HG03066 (cell line): Measurements from ENCODE around the gene TSPEAR.
"Not testable (repeated sequence)": the region's sequence is repeated elsewhere in the genome, so short reads cannot be mapped to it uniquely, and the experiment has no call there.

ENCODE experiments used
- ATAC-seq: cut with Tn5 transposase; IDR thresholded peaks from one replicate; pipeline ENCODE4 v1.9.1; 2021; ENCODE audit warnings: low read depth; ENCODE audit not compliant: unreplicated experiment

The TSPEAR gene

DNA sequence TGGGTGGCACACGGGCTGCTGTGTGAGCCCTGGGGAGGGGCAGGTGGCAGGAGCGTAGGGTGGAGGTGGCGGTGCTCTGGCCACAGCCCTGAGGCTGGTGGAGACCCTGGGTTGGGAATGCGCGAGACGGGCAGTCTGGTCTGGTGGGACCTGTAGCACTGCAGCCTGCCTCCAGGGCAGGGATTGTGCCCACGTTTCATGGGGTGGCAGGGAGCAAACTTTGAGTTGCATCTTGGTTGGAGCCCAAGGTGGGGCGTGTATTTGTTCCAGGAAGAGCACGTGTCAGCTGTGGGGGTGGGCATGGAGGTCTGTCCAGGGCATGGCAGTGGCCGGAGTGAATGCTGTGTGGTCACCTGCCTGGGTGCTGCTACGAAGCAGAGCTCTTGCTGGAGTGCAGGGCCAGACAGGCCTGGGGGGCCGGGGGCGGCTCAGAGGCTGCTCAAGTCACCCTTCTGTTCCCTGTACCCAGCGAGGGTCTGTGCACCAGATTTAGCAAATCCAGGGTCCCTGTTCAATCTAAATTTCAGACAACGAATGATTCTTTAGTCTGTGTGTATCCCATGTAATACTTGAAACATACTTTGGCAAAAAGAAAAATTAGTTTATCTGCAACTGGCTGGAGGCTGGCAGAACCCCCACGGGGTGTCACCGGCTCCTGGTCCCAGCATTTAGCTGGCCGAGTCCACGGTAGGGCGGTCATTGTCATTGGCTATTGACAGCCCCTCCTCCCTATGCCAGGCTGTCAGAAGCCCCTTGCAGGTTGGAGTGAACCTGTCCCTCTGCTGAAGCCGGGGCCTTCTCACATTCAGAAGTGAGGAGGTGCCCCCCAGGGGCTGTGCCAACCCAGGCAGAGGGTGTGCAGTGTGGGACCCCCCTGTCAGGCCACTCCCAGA is 198.6 kb downstream of the TSPEAR start:
- no peak for ATAC-seq

DNA sequence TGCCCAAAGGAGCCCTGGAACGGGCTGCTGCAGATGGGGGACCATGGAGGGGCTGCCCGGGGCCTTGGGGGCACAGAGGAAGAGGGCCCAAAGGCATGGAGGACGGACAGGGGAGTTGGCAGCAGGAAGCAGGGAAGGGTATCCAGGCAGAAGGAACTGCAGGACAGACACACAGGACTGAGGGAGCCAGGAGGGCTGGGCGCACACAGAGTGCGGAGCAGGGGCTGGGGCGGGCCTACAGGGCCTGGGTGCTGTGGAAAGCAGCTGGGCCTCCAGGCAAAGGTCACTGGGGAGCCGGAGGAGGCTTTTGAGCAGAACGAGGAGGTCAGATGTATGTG is 199.5 kb downstream of the TSPEAR start:
- no peak for ATAC-seq

DNA sequence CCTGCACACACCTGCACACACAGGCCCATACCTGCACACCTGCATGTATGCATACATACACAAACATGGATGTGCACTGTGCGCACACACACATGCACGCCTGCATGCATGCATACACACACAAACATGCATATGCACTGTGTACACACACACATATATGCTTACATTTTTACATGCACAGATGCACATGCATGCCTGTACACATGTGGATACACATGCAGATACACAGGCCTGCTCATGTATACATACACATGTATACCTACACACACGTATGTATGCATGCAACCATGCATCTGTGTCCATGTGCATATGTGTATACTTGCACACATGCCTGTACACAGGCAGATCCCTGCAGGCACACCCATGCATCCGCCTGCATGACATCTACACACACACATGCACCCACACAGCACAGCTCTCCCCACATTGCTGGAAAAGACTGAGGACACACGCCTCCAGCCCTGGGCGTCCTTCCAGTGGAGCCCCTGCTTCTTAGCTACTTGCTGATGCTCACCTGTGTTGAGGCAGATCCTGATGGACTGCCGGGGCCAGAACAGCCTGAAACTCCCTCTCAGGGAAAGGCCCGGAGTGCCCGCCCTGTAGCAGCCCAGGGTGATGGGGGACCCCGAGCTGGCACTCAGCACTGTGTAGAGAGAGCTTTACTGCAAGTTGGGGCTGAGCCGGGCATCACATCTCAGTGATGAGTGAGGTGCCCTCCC is 200.0 kb downstream of the TSPEAR start:
- ATAC-seq, result no peak

DNA sequence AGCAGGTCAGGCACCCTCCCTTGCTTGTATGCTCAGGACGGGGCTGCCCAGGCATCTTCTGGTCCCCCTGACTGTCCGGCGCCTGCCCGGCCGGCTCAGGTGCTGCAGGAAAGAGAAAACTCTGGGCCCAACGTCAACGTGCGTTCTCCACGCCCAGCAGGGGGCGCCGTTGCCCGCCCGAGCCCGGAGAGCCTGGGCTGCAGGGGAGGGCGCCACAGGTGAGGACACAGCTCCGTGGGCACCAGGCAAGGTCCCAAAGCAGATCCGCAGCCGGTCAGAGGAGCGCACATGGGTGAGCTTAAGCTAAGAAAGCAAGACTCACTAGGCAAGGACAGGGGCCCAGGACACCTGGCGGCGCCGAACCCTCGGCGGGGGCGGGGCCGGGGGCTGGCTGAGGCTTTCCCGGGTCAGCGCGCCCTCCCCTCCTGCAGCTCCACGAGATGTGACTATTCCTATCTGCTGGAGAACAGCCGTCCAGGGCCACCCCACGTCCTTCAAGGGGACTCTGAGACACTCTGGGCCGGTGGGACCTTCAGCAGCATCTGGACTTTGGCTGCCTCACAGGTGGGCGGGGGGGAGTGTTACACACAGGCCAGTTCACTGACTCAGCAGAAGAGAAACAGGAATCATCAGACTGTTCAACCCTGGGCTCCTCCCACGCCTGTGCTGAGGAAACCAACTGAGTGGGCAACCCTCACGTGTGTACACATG is 200.7 kb downstream of the TSPEAR start:
- ATAC-seq, result no peak

DNA sequence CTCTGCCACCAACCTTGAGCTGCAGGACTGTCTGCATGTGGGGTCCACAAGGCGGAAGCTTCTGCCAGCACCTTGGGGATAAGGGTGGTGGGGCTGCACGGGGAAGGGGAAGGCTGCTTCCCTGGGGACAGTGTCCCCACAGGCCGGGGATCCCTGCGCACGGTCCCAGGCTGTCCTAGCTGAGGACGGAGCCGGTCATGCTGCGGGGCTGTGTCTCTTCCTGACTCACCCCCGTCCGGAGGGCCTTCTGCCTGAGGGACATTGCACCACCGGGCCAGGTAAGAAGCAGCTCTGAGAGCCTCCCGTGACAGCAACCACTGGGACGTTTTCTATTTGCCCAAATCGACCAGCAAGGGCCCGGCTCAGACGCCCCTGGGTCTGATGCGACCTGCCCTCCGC is 201.3 kb downstream of the TSPEAR start:
- no peak for ATAC-seq

DNA sequence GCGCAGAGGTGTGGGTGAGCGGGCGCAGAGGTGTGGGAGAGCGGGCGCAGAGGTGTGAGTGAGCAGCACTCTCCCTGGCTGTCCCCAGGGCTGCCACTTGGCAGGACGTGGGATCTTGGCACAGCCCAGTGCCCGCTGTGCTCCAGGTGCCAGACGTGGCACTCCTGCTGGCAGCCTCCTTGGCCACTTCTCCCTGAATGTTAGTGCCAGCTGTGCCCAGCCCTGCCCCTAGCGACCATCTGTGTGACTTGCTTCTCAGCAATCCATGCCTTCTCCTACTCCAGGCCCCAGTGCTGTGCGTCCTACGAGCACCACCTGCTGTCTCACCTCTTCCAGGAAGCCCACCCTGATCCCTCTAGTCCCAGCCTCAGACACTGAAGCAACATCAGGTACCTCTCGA is 201.8 kb downstream of the TSPEAR start:
- ATAC-seq, result no peak

DNA sequence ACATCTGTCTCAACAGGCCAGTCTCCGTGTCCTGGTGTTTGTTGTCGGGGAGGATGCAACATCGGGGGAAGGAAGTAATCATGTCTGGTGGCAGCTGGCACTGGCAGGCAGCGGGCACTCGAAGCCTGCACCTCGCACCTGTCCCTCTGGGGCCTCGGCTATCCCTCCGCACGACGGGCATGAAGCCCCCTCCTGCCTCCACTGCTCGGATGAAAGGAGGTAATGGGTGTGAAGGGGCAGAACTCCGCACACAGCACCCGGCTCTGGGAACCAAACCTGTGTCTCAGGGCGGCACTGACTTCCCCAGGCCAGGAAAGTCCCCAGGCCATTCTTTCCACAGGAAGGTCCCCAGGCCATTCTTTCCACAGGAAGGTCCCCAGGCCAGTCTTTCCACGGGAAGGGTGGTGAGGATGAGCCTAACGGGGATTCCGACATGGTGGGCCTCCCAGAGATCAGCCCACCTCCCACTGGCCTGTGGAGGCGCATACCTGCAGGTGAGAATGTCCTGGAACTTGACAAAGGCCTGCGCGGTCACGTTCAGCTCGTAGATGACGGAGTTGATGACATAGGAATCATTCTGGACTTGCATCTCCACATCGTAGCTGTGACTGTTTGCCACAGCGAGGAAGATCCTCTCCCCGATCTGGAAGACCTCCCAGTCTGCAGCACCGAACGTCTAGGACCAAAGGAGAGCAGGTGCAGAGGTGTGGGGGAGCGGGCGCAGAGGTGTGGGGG is 202.5 kb downstream of the TSPEAR start:
- ATAC-seq, result no peak

DNA sequence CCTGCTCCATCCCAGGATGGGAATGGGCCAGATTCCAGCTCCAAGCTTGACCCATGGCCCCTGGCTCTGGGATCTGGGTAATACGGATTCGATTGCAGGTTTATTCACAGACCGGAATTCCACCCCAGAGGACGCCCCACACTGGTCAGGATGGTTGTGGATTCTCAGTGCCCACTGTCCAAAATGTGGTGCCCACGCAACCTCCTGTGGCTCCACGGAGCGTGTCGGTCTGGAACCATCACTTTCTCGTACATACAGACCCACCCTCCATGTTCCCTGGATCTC is 203.0 kb downstream of the TSPEAR start:
- no peak for ATAC-seq

DNA sequence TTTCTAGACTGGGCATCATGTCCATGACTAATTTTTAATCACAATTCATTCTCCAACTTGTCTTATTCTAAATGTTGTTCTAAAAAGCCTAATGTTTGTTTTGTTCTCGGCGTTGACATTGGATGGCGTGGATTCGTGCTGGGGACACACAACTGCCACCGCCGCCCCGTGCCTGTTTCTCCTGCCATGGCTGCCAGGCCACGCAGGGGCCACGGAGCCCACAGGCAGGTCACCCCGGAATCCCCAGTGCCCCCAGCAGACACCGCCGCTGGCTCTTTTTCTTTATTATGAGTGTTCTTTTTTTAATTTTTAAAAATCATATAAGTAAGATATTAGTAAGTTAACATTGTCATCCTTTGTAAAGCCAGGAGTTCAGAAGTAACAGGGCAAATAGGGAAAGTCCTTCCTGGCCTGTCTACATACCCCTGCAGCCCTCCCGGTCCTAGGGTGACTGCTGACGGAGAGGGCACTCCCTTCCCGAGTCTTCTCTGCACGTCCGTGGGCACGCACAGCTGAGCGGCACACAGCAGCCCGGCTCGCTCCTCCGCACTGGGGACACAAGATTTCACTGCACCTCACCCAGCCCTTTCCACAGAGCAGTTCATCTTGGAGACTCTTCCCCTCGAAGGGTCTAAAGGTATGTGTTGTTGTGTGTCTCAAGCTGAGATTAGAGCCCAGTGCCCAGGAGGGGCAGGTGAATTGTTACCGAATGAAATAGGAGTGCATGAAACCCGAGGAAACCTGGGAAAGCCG is 203.5 kb downstream of the TSPEAR start:
- no peak for ATAC-seq

DNA sequence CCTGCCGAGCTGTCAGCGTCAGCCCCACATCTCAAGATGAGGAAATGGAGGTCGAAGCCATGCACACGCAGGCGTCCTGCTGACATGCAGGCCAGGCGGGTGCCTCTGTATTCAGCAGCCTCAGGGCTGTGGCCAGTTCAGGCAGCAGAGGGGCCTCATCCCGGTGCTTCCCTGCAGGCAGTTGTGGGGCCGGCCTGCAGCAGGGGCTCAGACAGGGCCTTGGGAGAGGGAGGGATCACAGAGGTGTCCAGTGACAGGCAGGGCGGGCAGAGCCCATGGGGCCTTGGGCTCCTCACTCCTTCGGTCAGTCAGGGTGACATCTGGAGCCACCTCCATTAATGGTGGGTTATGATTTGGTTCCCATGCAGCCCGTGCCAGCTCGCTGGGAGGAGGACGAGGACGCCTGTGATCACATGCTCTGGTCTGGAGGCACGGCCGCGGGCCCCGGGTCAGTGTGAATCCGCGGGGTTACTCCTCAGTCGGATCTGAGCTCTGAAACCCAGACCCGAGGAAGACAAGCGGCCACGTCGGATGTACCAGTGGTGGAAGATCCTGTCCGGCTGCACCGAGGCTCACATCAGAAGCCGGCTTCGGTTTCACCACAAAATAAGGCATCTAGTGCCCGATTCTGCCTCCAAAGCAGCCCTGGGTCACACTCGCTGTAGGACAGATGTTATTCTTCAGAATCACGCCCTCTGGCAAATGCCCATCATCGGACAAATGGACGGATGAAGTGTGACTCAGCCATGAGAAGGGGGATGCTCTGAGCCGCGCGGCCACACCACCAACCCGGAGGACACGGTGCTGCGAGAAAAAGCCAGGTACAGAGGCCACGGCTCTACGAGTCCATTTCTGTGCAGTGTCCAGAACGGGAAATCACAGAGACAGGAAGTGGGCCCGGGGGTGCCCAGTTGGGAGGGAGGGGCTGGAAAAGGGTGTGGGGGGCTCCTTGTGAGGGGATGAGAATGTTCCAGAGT is 204.8 kb downstream of the TSPEAR start:
- ATAC-seq, result no peak

DNA sequence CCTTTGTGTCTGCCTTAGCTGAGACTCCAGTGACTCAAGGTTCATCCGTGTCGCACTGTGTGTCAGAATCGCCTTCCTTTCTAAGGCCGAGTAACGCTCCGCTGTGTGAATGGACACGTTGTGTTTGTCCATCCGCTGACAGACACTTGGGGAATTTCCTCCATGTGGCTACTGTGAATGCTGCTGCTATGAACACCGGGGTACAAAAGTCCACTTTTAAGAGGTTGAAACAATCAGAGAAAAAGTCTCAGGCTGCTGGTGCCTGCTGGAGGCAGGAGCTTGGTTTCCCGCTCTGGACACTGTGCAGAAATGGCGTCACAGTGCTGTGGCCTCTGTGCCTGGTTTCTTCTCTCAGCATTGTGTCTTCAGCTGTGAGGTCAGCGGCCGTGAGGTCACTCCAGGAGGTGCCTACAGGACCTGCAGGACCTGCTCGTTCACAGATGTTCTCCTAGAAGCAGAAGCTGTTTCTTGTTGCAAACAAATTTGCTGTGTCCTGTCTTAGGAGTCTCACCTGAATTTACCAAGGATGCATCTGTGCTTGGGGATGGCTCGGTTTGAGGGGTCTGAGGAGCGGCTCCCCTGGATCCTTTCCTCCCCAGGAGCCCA is 205.6 kb downstream of the TSPEAR start:
- ATAC-seq, result no peak

DNA sequence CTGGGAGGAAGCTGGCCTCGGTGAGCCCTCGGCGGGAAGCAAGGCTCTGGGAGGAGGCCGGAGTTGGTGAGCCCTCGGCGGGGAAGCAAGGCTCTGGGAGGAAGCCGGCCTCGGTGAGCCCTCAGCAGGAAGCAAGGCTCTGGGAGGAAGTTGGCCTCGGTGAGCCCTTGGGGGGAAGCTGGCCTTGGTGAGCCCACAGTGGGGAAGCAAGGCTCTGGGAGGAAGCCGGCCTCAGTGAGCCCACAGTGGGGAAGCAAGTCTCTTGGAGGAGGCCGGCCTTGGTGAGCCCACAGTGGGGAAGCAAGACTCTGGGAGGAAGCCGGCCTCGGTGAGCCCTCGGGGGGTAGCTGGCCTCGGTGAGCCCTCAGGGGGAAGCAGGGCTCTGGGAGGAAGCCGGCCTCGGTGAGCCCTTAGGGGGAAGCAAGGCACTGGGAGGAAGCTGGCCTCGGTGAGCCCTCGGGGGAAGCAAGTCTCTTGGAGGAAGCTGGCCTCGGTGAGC is 207.4 kb downstream of the TSPEAR start:
- ATAC-seq, result no peak

DNA sequence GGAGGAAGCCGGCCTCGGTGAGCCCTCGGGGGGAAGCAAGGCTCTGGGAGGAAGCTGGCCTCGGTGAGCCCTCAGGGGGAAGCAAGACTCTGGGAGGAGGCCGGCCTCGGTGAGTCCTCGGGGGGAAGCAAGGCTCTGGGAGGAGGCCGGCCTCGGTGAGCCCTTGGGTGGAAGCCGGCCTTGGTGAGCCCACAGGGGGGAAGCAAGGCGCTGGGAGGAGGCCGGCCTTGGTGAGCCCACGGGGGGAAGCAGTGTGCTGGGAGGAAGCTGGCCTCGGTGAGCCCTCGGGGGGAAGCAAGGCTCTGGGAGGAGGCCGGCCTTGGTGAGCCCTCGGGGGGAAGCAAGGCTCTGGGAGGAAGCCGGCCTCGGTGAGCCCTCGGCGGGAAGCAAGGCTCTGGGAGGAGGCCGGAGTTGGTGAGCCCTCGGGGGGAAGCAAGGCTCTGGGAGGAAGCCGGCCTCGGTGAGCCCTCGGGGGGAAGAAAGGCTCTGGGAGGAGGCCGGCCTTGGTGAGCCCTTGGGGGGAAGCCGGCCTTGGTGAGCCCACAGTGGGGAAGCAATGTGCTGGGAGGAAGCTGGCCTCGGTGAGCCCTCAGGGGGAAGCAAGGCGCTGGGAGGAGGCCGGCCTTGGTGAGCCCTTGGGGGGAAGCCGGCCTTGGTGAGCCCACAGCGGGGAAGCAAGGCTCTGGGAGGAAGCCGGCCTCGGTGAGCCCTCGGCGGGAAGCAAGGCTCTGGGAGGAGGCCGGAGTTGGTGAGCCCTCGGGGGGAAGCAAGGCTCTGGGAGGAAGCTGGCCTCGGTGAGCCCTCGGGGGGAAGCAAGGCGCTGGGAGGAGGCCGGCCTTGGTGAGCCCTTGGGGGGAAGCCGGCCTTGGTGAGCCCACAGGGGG is 208.1 kb downstream of the TSPEAR start:
- not testable (repeated sequence) for ATAC-seq

DNA sequence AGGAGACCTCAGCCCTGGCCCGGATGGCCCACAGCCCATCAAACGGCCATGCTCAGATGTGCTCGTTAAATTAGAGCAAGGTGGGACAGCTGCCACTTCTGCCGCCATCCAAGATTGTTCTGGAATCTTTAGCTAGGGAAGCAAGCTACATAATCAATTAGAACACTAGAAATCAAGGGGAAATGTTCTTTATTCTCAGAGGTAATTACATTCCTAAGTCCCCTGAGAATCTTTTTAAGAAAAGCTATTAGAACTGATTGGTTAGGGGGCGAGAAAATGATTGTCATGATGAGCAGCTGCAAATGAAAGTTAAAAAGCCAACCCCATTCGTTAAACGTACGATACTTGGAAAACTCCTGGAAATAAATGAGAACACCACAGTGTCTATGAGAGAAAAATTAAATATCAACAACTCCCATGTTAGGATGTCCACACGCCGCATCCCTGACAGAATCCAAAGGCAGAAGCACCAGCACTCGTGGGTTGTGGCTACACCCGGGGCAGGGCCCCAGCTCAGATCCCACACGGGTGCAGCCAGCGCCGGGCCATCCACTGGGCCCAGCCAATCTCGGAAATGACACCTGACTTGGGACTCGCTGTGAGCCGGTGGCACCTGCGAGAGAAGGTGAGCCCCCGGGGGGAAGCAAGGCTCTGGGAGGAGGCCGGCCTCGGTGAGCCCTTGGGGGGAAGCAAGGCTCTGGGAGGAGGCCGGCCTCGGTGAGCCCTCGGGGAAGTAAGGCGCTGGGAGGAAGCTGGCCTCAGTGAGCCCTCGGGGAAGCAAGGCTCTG is 209.0 kb downstream of the TSPEAR start:
- no peak for ATAC-seq

DNA sequence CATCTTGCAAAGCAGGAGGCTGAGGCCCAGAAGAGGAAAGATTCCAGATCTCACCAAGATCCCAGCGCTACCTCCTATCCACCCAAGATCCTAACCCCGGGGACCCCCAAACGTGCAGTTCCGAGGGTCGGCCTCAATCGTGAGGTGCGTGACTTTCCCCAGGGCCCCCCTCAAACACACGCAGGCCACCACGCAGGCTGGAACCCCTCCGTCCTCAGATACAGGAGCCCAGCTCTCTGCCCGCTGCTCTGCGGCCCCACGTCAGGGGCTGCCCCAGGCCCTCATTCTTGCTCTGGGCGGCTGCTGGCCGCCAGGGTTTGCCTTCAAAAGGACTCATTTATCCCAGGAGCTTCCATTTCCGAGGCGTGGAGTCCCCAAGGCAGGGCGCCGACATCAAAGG is 211.3 kb downstream of the TSPEAR start:
- ATAC-seq, result no peak

DNA sequence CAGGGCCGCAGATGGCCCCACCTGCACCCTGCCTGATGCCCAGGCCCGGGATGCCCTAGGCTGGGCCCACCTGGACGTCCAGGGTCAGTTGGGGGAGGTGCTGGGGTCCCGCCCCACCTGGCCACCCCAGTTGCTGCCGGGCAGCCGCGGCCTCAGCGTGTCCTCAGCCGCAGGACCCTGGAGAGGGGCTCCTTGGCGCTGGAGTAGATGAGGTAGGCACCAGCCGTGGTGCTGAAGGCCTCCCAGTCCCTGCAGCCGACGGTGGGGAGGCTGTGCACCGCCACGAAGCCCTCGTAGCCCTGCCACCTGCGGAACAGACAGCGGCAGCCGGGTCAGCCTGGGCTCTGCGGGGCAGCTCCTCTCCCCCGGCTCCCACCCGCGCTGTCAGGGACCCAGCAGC is 211.7 kb downstream of the TSPEAR start:
- no peak for ATAC-seq

DNA sequence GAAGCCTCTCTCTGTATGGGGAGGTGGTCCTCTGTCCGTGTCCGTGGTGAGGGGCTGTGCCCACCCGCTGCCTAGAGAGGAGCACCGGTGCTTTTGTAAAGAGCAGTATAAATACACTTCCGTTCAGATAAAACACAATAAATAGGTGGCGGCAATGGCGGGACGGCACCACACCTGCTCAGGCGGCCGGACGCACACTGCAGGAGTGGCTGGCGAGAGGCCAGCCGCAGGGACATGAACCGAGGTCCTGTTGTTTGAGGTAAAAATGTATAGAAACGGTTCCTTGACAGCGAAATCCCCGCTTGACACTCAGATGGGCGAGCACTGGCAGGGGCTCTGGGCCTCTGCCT is 212.2 kb downstream of the TSPEAR start:
- ATAC-seq, result no peak
